ENCODE data around the gene CFAP58. TPM values are rescaled to one million over a fixed set of nuclear protein-coding genes. Genes with fewer than 3 reads are reported as not detected.

The CFAP58 gene
- total RNA-seq, 4 donors from 2014 or later = 0.13 to 0.36 (median 0.27) TPM; not detected in 1

DNA sequence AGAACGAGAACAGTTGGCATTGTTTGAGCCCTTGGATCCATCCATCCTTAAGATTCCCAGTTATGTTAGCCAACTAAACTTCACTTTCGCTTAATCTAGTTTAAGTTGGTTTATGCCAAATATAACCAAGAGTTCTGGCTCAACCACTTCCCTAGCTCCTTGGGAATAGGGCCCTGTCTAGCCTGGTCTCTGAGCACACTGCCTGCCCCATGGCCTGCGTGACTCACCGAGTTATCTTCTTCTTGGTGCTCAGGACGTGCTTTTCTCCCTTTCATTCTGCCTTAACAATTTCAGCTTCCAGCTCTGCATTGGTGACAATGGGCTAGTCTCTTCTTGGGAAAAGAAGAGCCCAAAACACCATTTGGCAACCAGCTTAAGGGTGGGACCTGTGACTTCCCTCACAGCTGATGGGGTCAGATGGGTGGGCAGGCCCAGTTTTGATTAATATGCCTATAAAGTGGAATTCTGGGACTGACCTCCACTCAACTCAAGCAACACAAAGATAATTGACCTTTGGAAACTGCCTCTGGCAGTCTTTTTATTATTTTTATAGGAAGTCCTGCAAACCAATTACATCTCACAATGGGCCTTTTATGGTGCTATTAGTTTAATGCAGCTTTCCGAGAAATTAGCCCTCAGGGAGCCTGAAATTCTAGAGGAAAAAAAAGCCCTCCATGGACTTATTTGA is 126.4 kb downstream of the CFAP58 start:
- H3K9me3 ChIP-seq = no peaks in the 10 kb centered on the region
- no peaks in the 10 kb centered on the region for H3K27me3 ChIP-seq
- H3K4me3 ChIP-seq = no peak overlapping the region
- TF ChIP-seq POLR2A (IDR thresholded peaks at IDR 0.05) (no peak), CTCF (IDR thresholded peaks at IDR 0.05 in 4 of 5, conservative IDR thresholded peaks at IDR 0.05 in 1 of 5) (no peak)
- in situ Hi-C loops (cut with MboI; ENCODE audit: low sequenced_read_pairs in 4 of 4) = no loop called here
- no peak overlapping the region for H3K27ac ChIP-seq
- intact Hi-C loops (cut with DNase I; ENCODE audit: low total_unique reads) = no loop called here
- DNase-seq = no peak
- ATAC-seq = no peak
- H3K4me1 ChIP-seq = no peaks in the 10 kb centered on the region
- no peaks in the 10 kb centered on the region for H3K36me3 ChIP-seq

- Histone ChIP-seq H3K36me3 (no peaks in the 10 kb centered on the region), H3K4me3 (no peak overlapping the region), H3K9me3 (no peaks in the 10 kb centered on the region), H3K27ac (no peak overlapping the region), H3K4me1 (no peaks in the 10 kb centered on the region), H3K27me3 (no peaks in the 10 kb centered on the region)
- in situ Hi-C loops (cut with MboI; ENCODE audit: low sequenced_read_pairs in 4 of 4) (no loop called here), intact Hi-C loops (cut with DNase I; ENCODE audit: low total_unique reads) (no loop called here)
- DNase-seq (no peak), ATAC-seq (no peak)
- no peak for TF ChIP-seq CTCF (IDR thresholded peaks at IDR 0.05 in 4 of 5, conservative IDR thresholded peaks at IDR 0.05 in 1 of 5)
- no peak for TF ChIP-seq POLR2A (IDR thresholded peaks at IDR 0.05)
These were observed 127.2 kb downstream of the CFAP58 start for GRCh38 chr10:104480797-104481196.

- H3K9me3 ChIP-seq = no peaks in the 10 kb centered on the region
- DNase-seq = no peak
- intact Hi-C loops (cut with DNase I; ENCODE audit: low total_unique reads) = no loop called here
- no peaks in the 10 kb centered on the region for H3K36me3 ChIP-seq
- H3K27me3 ChIP-seq = no peaks in the 10 kb centered on the region
- no peak for ATAC-seq
- H3K27ac ChIP-seq = no peak overlapping the region
- in situ Hi-C loops (cut with MboI; ENCODE audit: low sequenced_read_pairs in 4 of 4) = no loop called here
- H3K4me1 ChIP-seq = no peaks in the 10 kb centered on the region
- no peak for TF ChIP-seq POLR2A (IDR thresholded peaks at IDR 0.05)
- no peak for TF ChIP-seq CTCF (IDR thresholded peaks at IDR 0.05 in 4 of 5, conservative IDR thresholded peaks at IDR 0.05 in 1 of 5)
- no peak overlapping the region for H3K4me3 ChIP-seq
These were observed 129.9 kb downstream of the CFAP58 start for GRCh38 chr10:104483582-104483981.

DNA sequence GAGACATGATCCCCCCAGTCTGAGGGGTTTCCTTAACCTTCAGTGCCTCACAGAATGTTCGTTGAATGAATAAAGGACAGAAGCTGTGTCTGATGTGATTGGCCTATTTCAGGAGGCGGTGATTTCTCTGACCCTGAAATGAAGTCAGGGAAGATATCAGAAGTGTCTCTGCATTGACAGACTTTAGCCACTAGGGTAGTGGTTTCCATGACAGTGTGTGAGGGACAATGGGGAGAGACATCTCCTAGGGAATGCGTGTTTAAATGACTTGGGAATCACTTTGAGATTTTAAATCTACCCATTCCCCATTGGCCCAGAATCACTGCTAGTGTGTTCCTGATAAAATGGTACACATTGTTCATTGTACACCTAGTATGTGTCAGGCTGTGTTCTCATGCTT is 132.0 kb downstream of the CFAP58 start:
- Histone ChIP-seq H3K4me1 (no peaks in the 10 kb centered on the region), H3K27ac (no peak overlapping the region), H3K27me3 (no peaks in the 10 kb centered on the region), H3K36me3 (no peaks in the 10 kb centered on the region), H3K9me3 (no peaks in the 10 kb centered on the region), H3K4me3 (no peak overlapping the region)
- in situ Hi-C loops (cut with MboI; ENCODE audit: low sequenced_read_pairs in 4 of 4) (no loop called here), intact Hi-C loops (cut with DNase I; ENCODE audit: low total_unique reads) (no loop called here)
- DNase-seq = no peak
- ATAC-seq = no peak
- no peak for TF ChIP-seq POLR2A (IDR thresholded peaks at IDR 0.05)
- TF ChIP-seq CTCF (IDR thresholded peaks at IDR 0.05 in 4 of 5, conservative IDR thresholded peaks at IDR 0.05 in 1 of 5) = no peak

DNA sequence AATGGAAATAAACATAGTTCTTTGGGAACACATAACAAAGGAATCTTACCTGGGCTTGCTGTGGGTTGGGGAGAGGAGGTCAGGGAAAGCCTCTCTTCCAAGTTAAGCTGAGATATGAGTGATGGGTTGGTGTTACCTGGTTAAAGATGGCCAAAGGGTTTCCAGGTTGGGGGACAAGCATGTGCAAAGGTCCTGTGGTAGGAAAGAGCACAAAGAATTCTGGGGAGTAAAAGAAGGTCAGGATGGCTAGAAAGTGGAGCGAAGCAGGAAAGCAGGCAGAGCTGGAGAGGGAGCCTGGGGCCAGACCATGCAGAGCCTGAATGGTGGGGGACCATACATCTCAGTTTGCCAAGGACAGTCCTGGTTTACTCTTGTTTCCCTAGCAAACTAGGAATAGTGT is 133.2 kb downstream of the CFAP58 start:
- intact Hi-C loops (cut with DNase I; ENCODE audit: low total_unique reads) (no loop called here), in situ Hi-C loops (cut with MboI; ENCODE audit: low sequenced_read_pairs in 4 of 4) (no loop called here)
- DNase-seq (no peak), ATAC-seq (no peak)
- no peak overlapping the region for H3K27ac ChIP-seq
- TF ChIP-seq CTCF (IDR thresholded peaks at IDR 0.05 in 4 of 5, conservative IDR thresholded peaks at IDR 0.05 in 1 of 5) (no peak), POLR2A (IDR thresholded peaks at IDR 0.05) (no peak)
- no peak overlapping the region for H3K4me3 ChIP-seq
- no peaks in the 10 kb centered on the region for H3K4me1 ChIP-seq
- H3K27me3 ChIP-seq = no peaks in the 10 kb centered on the region
- H3K9me3 ChIP-seq = no peaks in the 10 kb centered on the region
- H3K36me3 ChIP-seq = no peaks in the 10 kb centered on the region
